CD14-positive monocyte (primary cell): ENCODE measurements around the gene VWC2L. TPM values are rescaled to one million over a fixed set of nuclear protein-coding genes. Genes with fewer than 3 reads are reported as not detected.

Experiments
- DNase-seq, 3 donors: peaks; one replicate each; pipeline ENCODE4 v3.0.0-alpha.2; 2011 to 2022
- H2AFZ ChIP-seq: 2 replicates; pipeline ENCODE4 v1.6.0; 2012; ENCODE audit warnings: mild to moderate bottlenecking, low read depth, low read length, inconsistent platforms; ENCODE audit not compliant: insufficient read depth, poor library complexity, severe bottlenecking
- H3K27ac ChIP-seq, 2 donors: 1 replicate in 1 of 2; 2 replicates in 1 of 2; pipeline ENCODE4 v1.5.1; 2012 to 2013; ENCODE audit warnings: low read length in 2 of 2, control low read depth in 1 of 2, inconsistent platforms in 1 of 2, low read depth in 1 of 2, mild to moderate bottlenecking in 1 of 2
- H3K27me3 ChIP-seq, 2 donors: one replicate each; pipeline versions ENCODE4 v1.6.0 to v1.6.1; 2011 to 2013; ENCODE audit warnings: low read length in 2 of 2; ENCODE audit not compliant: control insufficient read depth in 2 of 2, insufficient read depth in 2 of 2
- H3K36me3 ChIP-seq, 2 donors: replicated peaks in 1 of 2; 1 replicate in 1 of 2; 2 replicates in 1 of 2; pipeline versions ENCODE4 v1.5.1 to v1.6.1; 2012 to 2013; ENCODE audit warnings: low read length in 2 of 2, control low read depth in 1 of 2, inconsistent platforms in 1 of 2, mild to moderate bottlenecking in 1 of 2; ENCODE audit not compliant: insufficient read depth in 2 of 2, control insufficient read depth in 1 of 2
- H3K4me1 ChIP-seq, 2 donors: 1 replicate in 1 of 2; 2 replicates in 1 of 2; pipeline versions ENCODE4 v1.5.1 to v1.6.1; 2012 to 2013; ENCODE audit warnings: low read length in 2 of 2, control low read depth in 1 of 2, inconsistent platforms in 1 of 2, mild to moderate bottlenecking in 1 of 2, moderate library complexity in 1 of 2; ENCODE audit not compliant: insufficient read depth in 2 of 2, control insufficient read depth in 1 of 2
- H3K4me2 ChIP-seq: replicated peaks from 2 replicates; pipeline ENCODE3; 2012; ENCODE audit warnings: low read length, moderate library complexity, mild to moderate bottlenecking; ENCODE audit not compliant: poor library complexity, severe bottlenecking; ENCODE audit errors: extremely low read depth
- H3K4me3 ChIP-seq, 3 experiments: fragments of 200-600 bp in 1 of 3; sonication (generic) in 1 of 3; replicated peaks in 1 of 3; 1 replicate in 2 of 3; 2 replicates in 1 of 3; pipeline ENCODE4 v1.5.1; 2011 to 2013; ENCODE audit warnings: low read length in 3 of 3, mild to moderate bottlenecking in 3 of 3, control low read depth in 2 of 3, low read depth in 2 of 3, inconsistent platforms in 1 of 3, moderate library complexity in 1 of 3
- H3K79me2 ChIP-seq: 2 replicates; pipeline ENCODE4 v1.6.0; 2012; ENCODE audit warnings: mild to moderate bottlenecking, control low read depth, inconsistent platforms, low read length, moderate library complexity; ENCODE audit not compliant: insufficient read depth
- H3K9ac ChIP-seq: 2 replicates; pipeline ENCODE4 v1.6.0; 2017; ENCODE audit warnings: low read length, mild to moderate bottlenecking; ENCODE audit not compliant: insufficient read depth, poor library complexity, severe bottlenecking
- H3K9me3 ChIP-seq, 2 donors: replicated peaks in 1 of 2; 1 replicate in 1 of 2; 2 replicates in 1 of 2; pipeline versions ENCODE4 v1.5.1 to v1.6.1; 2012 to 2013; ENCODE audit warnings: low read length in 2 of 2, control low read depth in 1 of 2; ENCODE audit not compliant: control insufficient read depth in 1 of 2, insufficient read depth in 1 of 2
- H4K20me1 ChIP-seq: 2 replicates; pipeline ENCODE4 v1.6.0; 2012; ENCODE audit warnings: mild to moderate bottlenecking, low read length, control low read depth, moderate library complexity; ENCODE audit not compliant: insufficient read depth
- H3K27ac Mint-ChIP-seq, 7 donors: one replicate each; pipeline ENCODE4 v1.8.0; 2020; ENCODE audit warnings: mild to moderate bottlenecking in 7 of 7, mixed read lengths in 7 of 7, moderate library complexity in 6 of 7, inconsistent platforms in 2 of 7
- H3K27me3 Mint-ChIP-seq, 3 donors: one replicate each; pipeline ENCODE4 v1.8.0; 2021 to 2022; ENCODE audit warnings: low read depth in 3 of 3, mild to moderate bottlenecking in 3 of 3, mixed read lengths in 3 of 3, moderate library complexity in 3 of 3, inconsistent platforms in 1 of 3
- H3K36me3 Mint-ChIP-seq, 2 donors: one replicate each; pipeline ENCODE4 v1.8.0; 2020; ENCODE audit warnings: mixed read lengths in 2 of 2, inconsistent platforms in 1 of 2, mild to moderate bottlenecking in 1 of 2
- H3K4me1 Mint-ChIP-seq: one replicate; pipeline ENCODE4 v1.8.0; 2020; ENCODE audit warnings: mild to moderate bottlenecking, mixed read lengths
- H3K4me3 Mint-ChIP-seq, 2 donors: one replicate each; pipeline ENCODE4 v1.8.0; 2020; ENCODE audit warnings: mild to moderate bottlenecking in 2 of 2, mixed read lengths in 2 of 2, moderate library complexity in 1 of 2
- H3K9me3 Mint-ChIP-seq, 7 donors: one replicate each; pipeline ENCODE4 v1.8.0; 2020 to 2022; ENCODE audit warnings: mixed read lengths in 7 of 7, mild to moderate bottlenecking in 6 of 7, moderate library complexity in 6 of 7, inconsistent platforms in 2 of 7
- WGBS: methylation state at CpG from one replicate; pipeline ENCODE4 v1.1.5; 2013; ENCODE audit warnings: missing lambda C conversion rate; ENCODE audit not compliant: insufficient coverage; 5-methylcytosine and 5-hydroxymethylcytosine counted together
- intact Hi-C, 2 donors: fragments of 100-400 bp; cut with micrococcal nuclease; formaldehyde crosslinking; loops; one replicate each; pipeline versions ENCODE4 v1.15.0 to v1.15.1; 2023
- polyA minus RNA-seq: library from RNA; depleted of rRNA, polyadenylated mRNA; stranded (reverse); fragments of >200 nt; gene quantifications from 2 replicates; pipeline ENCODE4 v1.2.3, GENCODE V29; 2012
- polyA plus RNA-seq, 3 donors: library from polyadenylated mRNA; depleted of rRNA in 1 of 3; unstranded in 2 of 3; stranded (reverse) in 1 of 3; fragments of 300-500 nt in 2 of 3; fragments of >200 nt in 1 of 3; fragmentation: Illumina TruSeq in 2 of 3; gene quantifications; 1 replicate in 2 of 3; 2 replicates in 1 of 3; pipeline ENCODE4 v1.2.3, GENCODE V29; 2012 to 2021
- total RNA-seq, 12 experiments: library from RNA in 1 of 12; stranded (reverse) in 1 of 12; fragments of 120-200 nt in 1 of 12; gene quantifications; one replicate each; pipeline ENCODE4 v1.2.4 and lab custom pipeline; 2013 to 2026; ENCODE audit warnings: mixed read lengths in 6 of 12, inconsistent platforms in 1 of 12
- TF ChIP-seq, protein P1 (sequence below): fragments of 200-600 bp; IDR thresholded peaks from one replicate; pipeline ENCODE4 v1.8.0; 2022; ENCODE audit warnings: antibody characterized with exemption, mild to moderate bottlenecking

The VWC2L gene
- not detected for total RNA-seq (2013)
- polyA plus RNA-seq (not detected), polyA minus RNA-seq (not detected in 2 replicates), total RNA-seq (lab: John Stamatoyannopoulos, UW) (0 to 1.4 (median 0.08) reads per million in 11 experiments)

DNA sequence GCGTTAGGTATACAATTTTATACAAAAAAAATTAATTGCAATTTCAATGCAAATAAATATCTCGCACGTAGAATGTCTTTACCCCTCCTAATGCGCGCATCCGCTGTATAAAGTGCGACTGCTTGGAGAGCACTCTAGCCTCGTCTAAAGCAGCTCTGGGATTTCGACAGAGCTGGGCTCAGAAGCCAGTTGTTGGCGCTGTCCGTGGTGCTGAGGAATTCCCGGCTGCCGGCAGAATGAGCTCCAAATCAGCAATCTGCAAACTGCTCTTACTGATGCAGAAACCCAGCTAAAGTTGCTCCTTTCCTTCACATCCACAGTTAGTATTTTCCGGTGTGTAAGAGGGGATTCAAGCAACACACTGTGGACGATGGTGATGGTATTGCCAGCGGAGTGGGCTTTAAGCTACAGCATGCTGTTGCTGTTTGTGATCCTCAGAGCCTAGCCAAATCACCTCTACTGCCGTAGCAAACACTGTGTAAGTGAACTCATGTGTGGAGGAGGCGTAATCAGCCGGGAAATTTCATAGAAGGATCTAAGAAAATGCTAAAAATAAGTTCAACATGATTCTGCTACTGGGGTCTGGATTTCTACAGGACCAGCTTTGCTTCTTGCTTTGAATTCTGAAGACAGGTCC, at the start of gene VWC2L:
Gene VWC2L, plus strand, starts transcription at position 137 of the 637 bp plus-strand sequence. CDS start 3,140 bp downstream, outside the sequence.
- Mint-ChIP-seq H3K9me3 (no peaks in the 10 kb centered on the region), H3K4me1 (no peaks in the 10 kb centered on the region), H3K36me3 (no peaks in the 10 kb centered on the region), H3K4me3 (no peak within 1 kb of the TSS), H3K27me3 (peaks cover 0 to 1% (median 0%) of the 10 kb centered on the region in 3 donors), H3K27ac (no peak within 1 kb of the TSS)
- H3K9ac ChIP-seq = no peak within 1 kb of the TSS
- H3K9me3 ChIP-seq = no peaks in the 10 kb centered on the region
- H3K36me3 ChIP-seq = no peaks in the 10 kb centered on the region
- TF ChIP-seq, protein P1, sequence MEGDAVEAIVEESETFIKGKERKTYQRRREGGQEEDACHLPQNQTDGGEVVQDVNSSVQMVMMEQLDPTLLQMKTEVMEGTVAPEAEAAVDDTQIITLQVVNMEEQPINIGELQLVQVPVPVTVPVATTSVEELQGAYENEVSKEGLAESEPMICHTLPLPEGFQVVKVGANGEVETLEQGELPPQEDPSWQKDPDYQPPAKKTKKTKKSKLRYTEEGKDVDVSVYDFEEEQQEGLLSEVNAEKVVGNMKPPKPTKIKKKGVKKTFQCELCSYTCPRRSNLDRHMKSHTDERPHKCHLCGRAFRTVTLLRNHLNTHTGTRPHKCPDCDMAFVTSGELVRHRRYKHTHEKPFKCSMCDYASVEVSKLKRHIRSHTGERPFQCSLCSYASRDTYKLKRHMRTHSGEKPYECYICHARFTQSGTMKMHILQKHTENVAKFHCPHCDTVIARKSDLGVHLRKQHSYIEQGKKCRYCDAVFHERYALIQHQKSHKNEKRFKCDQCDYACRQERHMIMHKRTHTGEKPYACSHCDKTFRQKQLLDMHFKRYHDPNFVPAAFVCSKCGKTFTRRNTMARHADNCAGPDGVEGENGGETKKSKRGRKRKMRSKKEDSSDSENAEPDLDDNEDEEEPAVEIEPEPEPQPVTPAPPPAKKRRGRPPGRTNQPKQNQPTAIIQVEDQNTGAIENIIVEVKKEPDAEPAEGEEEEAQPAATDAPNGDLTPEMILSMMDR = no peak
- H3K27me3 ChIP-seq = no peaks in the 10 kb centered on the region
- H3K4me1 ChIP-seq = no peaks in the 10 kb centered on the region
- H3K4me3 ChIP-seq = no peak within 1 kb of the TSS
- H3K79me2 ChIP-seq = no peaks in the 10 kb centered on the region
- no peak within 1 kb of the TSS for H2AFZ ChIP-seq
- intact Hi-C loops = no loop called here
- no peak within 1 kb of the TSS for H3K4me2 ChIP-seq
- WGBS = 15% methylated on average over 11 of the region's 19 CpGs
- DNase-seq = no peak
- H4K20me1 ChIP-seq = no peaks in the 10 kb centered on the region
- no peak within 1 kb of the TSS for H3K27ac ChIP-seq

DNA sequence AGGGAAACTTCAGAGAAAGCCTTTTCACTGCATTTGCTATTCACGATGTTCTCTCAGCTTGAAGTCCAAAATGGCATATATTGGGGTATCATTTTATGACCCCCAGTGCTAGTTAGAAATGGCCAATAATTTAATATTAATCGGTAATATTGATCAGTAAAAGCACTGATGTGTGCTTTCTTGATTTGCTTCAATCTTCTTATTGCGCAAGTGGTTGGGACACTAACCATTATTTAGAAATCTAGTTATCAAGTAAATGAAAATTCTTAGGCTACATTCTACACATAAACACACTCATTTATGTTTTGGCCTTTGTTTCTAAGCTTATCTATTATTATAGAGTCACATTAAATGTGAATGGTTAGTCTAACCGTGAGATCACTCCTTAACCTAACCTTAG, 49.7 kb upstream of the VWC2L start:
- no peak overlapping the region for H2AFZ ChIP-seq
- Mint-ChIP-seq H3K4me1 (no peaks in the 10 kb centered on the region), H3K27me3 (no peaks in the 10 kb centered on the region), H3K36me3 (no peaks in the 10 kb centered on the region), H3K27ac (no peak overlapping the region), H3K4me3 (no peak overlapping the region), H3K9me3 (peaks cover 2 to 7% (median 2%) of the 10 kb centered on the region in 7 donors)
- no peaks in the 10 kb centered on the region for H3K36me3 ChIP-seq
- H4K20me1 ChIP-seq = no peaks in the 10 kb centered on the region
- no peaks in the 10 kb centered on the region for H3K9me3 ChIP-seq
- no peak overlapping the region for H3K27ac ChIP-seq
- DNase-seq = no peak
- H3K4me1 ChIP-seq = no peaks in the 10 kb centered on the region
- no peaks in the 10 kb centered on the region for H3K79me2 ChIP-seq
- intact Hi-C loops = no loop called here
- TF ChIP-seq, protein P1 = no peak
- H3K4me3 ChIP-seq = no peak overlapping the region
- H3K27me3 ChIP-seq = no peaks in the 10 kb centered on the region
- 80% methylated on average over 1 of the region's 4 CpGs for WGBS
- no peak overlapping the region for H3K9ac ChIP-seq
- H3K4me2 ChIP-seq = no peak overlapping the region
